Astrocyte (in vitro differentiated cells and primary cell): ENCODE results near the gene CORO7.

Experiments used
- CTCF ChIP-seq: IDR thresholded peaks from 2 replicates; pipeline ENCODE4 v1.5.1; 2011; ENCODE audit warnings: low read depth, mild to moderate bottlenecking, inconsistent platforms, low read length, moderate library complexity; ENCODE audit not compliant: insufficient read depth
- EZH2 ChIP-seq: IDR thresholded peaks from 2 replicates; pipeline ENCODE4 v1.6.1; 2012; ENCODE audit warnings: mild to moderate bottlenecking, low read length, inconsistent platforms; ENCODE audit not compliant: insufficient read depth

GRCh38 chr16:4352843-4353242, 63.6 kb downstream of the CORO7 start:
- TF ChIP-seq EZH2 (no peak), CTCF (no peak)
